DND-41 (cell line): ENCODE data around the gene FGF13.

Experiments used
- ATAC-seq: fragments of 200-7000 bp; cut with Tn5 transposase; 3 replicates; pipeline ENCODE4 v1.9.1; 2021; ENCODE audit warnings: low read depth; ENCODE audit not compliant: insufficient read depth
- DNase-seq: peaks from one replicate; pipeline ENCODE4 v3.0.0-alpha.2; 2020
- H2AFZ ChIP-seq: 2 replicates; pipeline ENCODE4 v1.6.0; 2012; ENCODE audit warnings: low read depth, low read length
- H3K27ac ChIP-seq: 2 replicates; pipeline ENCODE4 v1.5.1; 2012; ENCODE audit warnings: low read length, inconsistent platforms
- H3K27me3 ChIP-seq: fragments of 200-600 bp; sonication (generic); 2 replicates; pipeline ENCODE4 v1.6.0; 2012; ENCODE audit warnings: low read length, mild to moderate bottlenecking, inconsistent platforms; ENCODE audit not compliant: insufficient read depth, poor library complexity
- H3K36me3 ChIP-seq: 2 replicates; pipeline ENCODE4 v1.5.1; 2012; ENCODE audit warnings: low read length, inconsistent platforms; ENCODE audit not compliant: insufficient read depth
- H3K4me1 ChIP-seq: 2 replicates; pipeline ENCODE4 v1.5.1; 2012; ENCODE audit warnings: mild to moderate bottlenecking, low read length; ENCODE audit not compliant: insufficient read depth
- H3K4me2 ChIP-seq: 2 replicates; pipeline ENCODE4 v1.6.0; 2012; ENCODE audit warnings: mild to moderate bottlenecking, moderate library complexity, low read length, inconsistent platforms; ENCODE audit not compliant: insufficient read depth
- H3K4me3 ChIP-seq, 2 experiments: fragments of 200-600 bp in 1 of 2; shearing (Covaris generic) in 1 of 2; 2 replicates each; pipeline ENCODE4 v1.5.1; 2012 to 2016; ENCODE audit warnings: inconsistent platforms in 2 of 2, low read length in 2 of 2, mild to moderate bottlenecking in 2 of 2, low read depth in 1 of 2, moderate library complexity in 1 of 2
- H3K79me2 ChIP-seq: 2 replicates; pipeline ENCODE4 v1.6.0; 2012; ENCODE audit warnings: low read length, inconsistent platforms; ENCODE audit not compliant: insufficient read depth
- H3K9ac ChIP-seq: 2 replicates; pipeline ENCODE4 v1.6.0; 2012; ENCODE audit warnings: low read depth, mild to moderate bottlenecking, inconsistent platforms, low read length, moderate library complexity
- H3K9me3 ChIP-seq: 2 replicates; pipeline ENCODE4 v1.5.1; 2012; ENCODE audit warnings: low read length, moderate library complexity, mild to moderate bottlenecking, inconsistent platforms; ENCODE audit not compliant: insufficient read depth, severe bottlenecking
- H4K20me1 ChIP-seq: 2 replicates; pipeline ENCODE4 v1.6.0; 2012; ENCODE audit warnings: low read length; ENCODE audit not compliant: insufficient read depth
- EZH2 ChIP-seq: IDR thresholded peaks from 3 replicates; pipeline ENCODE4 v1.6.1; 2012; ENCODE audit warnings: borderline replicate concordance, low read depth, mild to moderate bottlenecking, moderate library complexity, low read length, inconsistent platforms; ENCODE audit not compliant: severe bottlenecking
- TF ChIP-seq, protein P1 (sequence below): IDR thresholded peaks from 2 replicates; pipeline ENCODE4 v1.5.1; 2012; ENCODE audit warnings: borderline replicate concordance, low read length, moderate library complexity, mild to moderate bottlenecking; ENCODE audit not compliant: poor library complexity, severe bottlenecking; ENCODE audit errors: extremely low read depth

The FGF13 gene

DNA sequence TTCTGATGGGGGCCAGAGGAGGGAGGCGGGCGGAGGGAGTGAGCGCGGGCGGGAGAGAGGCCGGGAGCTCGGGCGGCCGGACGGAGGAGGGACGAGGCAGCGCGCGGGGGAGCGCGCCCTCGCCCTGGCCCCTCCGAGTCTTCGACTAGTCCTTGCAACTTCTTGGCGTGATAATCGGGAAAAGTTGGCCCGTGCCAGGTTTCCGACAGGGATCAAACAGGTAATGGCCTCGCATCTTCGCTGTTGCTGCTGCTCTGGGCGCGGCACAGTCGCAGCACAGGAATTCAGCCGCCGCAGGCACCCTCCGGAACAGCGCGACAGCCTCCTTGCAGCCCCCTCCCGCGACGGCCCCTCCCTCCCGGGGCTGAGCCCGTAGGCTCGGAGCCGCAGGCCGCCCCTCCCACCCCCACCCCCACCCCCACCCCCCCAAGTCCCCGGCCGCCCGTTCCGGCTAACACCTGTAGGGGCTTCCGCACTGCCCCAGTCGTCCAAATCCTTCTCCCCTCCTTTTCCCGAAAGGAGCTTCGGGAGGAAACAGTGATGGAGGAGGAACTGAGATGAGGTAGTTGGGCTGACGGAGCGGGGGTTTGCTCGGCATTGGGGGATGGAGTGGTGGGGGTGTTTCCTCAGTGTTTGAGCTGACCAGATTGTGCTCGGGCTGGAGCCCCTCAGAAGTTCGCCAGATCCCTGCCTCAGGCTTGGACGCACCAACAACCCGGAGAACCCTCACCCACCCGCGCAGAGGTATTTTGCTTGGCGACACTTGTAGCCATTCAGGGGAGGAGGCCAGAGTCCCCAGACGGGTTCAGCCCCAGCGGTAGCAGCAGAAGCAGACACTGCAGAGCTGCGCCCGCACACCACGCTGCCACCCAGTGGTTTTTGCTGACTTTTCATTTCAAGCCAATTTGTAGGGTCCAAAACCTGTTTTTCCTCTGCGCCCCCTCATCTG lies at the start of gene FGF13:
FGF13 (minus strand) TSS at position 319 of the 949 bp plus-strand sequence. CDS start 714 bp downstream, outside the sequence.
- no peak for ATAC-seq
- no peaks in the 10 kb centered on the region for H3K27me3 ChIP-seq
- no peak within 1 kb of the TSS for H3K4me3 ChIP-seq
- no peaks in the 10 kb centered on the region for H3K36me3 ChIP-seq
- H3K4me2 ChIP-seq, result no peak within 1 kb of the TSS
- no peak within 1 kb of the TSS for H2AFZ ChIP-seq
- no peak within 1 kb of the TSS for H3K27ac ChIP-seq
- no peak within 1 kb of the TSS for H3K9ac ChIP-seq
- no peaks in the 10 kb centered on the region for H3K4me1 ChIP-seq
- TF ChIP-seq EZH2, result no peak
- TF ChIP-seq, protein P1, sequence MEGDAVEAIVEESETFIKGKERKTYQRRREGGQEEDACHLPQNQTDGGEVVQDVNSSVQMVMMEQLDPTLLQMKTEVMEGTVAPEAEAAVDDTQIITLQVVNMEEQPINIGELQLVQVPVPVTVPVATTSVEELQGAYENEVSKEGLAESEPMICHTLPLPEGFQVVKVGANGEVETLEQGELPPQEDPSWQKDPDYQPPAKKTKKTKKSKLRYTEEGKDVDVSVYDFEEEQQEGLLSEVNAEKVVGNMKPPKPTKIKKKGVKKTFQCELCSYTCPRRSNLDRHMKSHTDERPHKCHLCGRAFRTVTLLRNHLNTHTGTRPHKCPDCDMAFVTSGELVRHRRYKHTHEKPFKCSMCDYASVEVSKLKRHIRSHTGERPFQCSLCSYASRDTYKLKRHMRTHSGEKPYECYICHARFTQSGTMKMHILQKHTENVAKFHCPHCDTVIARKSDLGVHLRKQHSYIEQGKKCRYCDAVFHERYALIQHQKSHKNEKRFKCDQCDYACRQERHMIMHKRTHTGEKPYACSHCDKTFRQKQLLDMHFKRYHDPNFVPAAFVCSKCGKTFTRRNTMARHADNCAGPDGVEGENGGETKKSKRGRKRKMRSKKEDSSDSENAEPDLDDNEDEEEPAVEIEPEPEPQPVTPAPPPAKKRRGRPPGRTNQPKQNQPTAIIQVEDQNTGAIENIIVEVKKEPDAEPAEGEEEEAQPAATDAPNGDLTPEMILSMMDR, result no peak
- H3K9me3 ChIP-seq, result no peaks in the 10 kb centered on the region
- DNase-seq, result no peak
- H4K20me1 ChIP-seq, result no peaks in the 10 kb centered on the region
- no peaks in the 10 kb centered on the region for H3K79me2 ChIP-seq

DNA sequence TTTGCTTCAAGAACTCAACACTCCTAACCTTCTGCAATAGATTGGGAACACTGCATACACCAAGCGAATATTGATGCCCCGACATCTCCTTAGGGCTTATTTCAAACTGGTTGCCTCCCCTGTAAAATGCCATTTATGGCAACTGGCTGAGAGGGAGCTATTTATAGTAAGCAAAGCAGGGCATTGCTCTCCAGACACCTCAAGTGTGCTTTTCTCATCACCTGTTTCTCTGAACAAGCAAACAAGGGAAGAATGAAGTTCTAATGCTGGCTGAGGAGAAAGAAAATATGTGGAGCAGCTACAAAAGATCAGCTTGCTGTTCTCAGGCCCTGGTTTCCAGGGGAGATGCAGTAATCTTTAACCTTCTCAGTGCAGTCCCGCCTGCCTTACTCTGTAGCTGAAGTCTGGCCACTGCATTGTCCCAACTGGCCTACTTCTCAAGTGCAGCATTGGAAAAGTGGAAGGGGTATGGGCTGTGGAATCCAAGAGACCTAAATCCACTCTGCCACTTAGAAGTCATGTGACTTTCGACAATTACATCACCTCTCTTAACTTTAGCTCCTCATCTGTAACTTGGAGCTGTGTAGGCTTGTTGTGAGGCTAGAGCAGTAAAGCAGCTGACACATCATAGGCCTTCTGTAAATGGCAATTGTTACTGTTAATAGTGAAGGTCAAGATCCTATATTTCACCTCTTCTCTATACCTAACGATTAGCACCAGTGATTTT lies 47.9 kb upstream of the FGF13 start:
- H3K9me3 ChIP-seq, result no peaks in the 10 kb centered on the region
- H4K20me1 ChIP-seq, result no peaks in the 10 kb centered on the region
- no peak overlapping the region for H3K4me3 ChIP-seq
- H2AFZ ChIP-seq, result no peak overlapping the region
- H3K4me2 ChIP-seq, result no peak overlapping the region
- H3K36me3 ChIP-seq, result no peaks in the 10 kb centered on the region
- DNase-seq (no peak), ATAC-seq (no peak)
- no peaks in the 10 kb centered on the region for H3K27me3 ChIP-seq
- TF ChIP-seq EZH2, result no peak
- TF ChIP-seq, protein P1, result no peak
- no peak overlapping the region for H3K27ac ChIP-seq
- no peaks in the 10 kb centered on the region for H3K79me2 ChIP-seq
- H3K4me1 ChIP-seq, result no peaks in the 10 kb centered on the region
- no peak overlapping the region for H3K9ac ChIP-seq

DNA sequence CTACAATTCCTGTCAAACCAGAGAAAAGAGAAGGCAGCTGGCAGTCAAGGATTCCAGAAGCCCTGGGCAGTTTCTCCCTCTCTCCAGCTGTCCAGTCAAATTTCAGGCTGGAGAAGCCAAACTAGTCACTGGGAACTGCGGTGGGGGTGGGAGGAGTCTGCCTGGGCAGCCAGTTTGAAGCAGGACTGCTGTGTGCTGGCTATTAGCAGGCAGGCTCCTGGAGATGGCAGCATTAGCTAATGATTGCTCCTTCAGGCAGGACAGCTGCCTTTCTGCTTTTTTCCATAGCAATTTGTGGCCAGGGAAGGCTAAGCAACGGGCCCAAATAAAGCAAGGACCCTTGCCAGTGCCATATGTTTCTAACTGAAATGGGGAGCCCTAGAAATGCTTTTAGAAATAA lies 44.7 kb upstream of the FGF13 start:
- no peaks in the 10 kb centered on the region for H3K9me3 ChIP-seq
- H3K4me3 ChIP-seq, result no peak overlapping the region
- H3K27me3 ChIP-seq, result no peaks in the 10 kb centered on the region
- no peak overlapping the region for H3K9ac ChIP-seq
- H4K20me1 ChIP-seq, result no peaks in the 10 kb centered on the region
- DNase-seq, result no peak
- no peaks in the 10 kb centered on the region for H3K79me2 ChIP-seq
- H3K4me1 ChIP-seq, result no peaks in the 10 kb centered on the region
- ATAC-seq, result no peak
- no peak overlapping the region for H3K4me2 ChIP-seq
- no peak overlapping the region for H2AFZ ChIP-seq
- H3K27ac ChIP-seq, result no peak overlapping the region
- H3K36me3 ChIP-seq, result no peaks in the 10 kb centered on the region
- TF ChIP-seq, protein P1, result no peak
- TF ChIP-seq EZH2, result no peak
